IPS DF 4.7 (cell line): ENCODE data around the gene MUC2.

Experiments used
- DNase-seq: peaks from one replicate; pipeline ENCODE4 v3.0.0-alpha.2; 2013; ENCODE audit warnings: low spot score; ENCODE audit errors: extremely low read depth

Gene MUC2

GRCh38 chr11:1050581-1051355 lies 23.9 kb upstream of the MUC2 start:
- DNase-seq = peak; percentile 38

- DNase-seq = no peak
These were observed 23.1 kb upstream of the MUC2 start for GRCh38 chr11:1051356-1052132.

GRCh38 chr11:1052133-1053011 lies 22.3 kb upstream of the MUC2 start:
- no peak for DNase-seq

- no peak for DNase-seq
These were observed 21.4 kb upstream of the MUC2 start for GRCh38 chr11:1053121-1053901.

- DNase-seq = no peak
These were observed 20.2 kb upstream of the MUC2 start for GRCh38 chr11:1054143-1055108.

GRCh38 chr11:1055109-1055703 lies 19.5 kb upstream of the MUC2 start:
- no peak for DNase-seq

- DNase-seq = no peak
These were observed 18.5 kb upstream of the MUC2 start for GRCh38 chr11:1055990-1056771.

GRCh38 chr11:1057806-1058205 lies 16.9 kb upstream of the MUC2 start:
- no peak for DNase-seq

GRCh38 chr11:1059759-1060158 lies 14.9 kb upstream of the MUC2 start:
- DNase-seq = no peak

GRCh38 chr11:1060410-1060809 lies 14.3 kb upstream of the MUC2 start:
- DNase-seq = no peak

- DNase-seq = no peak
These were observed 13.6 kb upstream of the MUC2 start for GRCh38 chr11:1060852-1061616.

- DNase-seq = no peak
These were observed 12.4 kb upstream of the MUC2 start for GRCh38 chr11:1062075-1062820.

- DNase-seq = no peak
These were observed 10.5 kb upstream of the MUC2 start for GRCh38 chr11:1064167-1064566.

GRCh38 chr11:1067812-1068496 lies 6.7 kb upstream of the MUC2 start:
- no peak for DNase-seq

- DNase-seq = no peak
These were observed 4.9 kb upstream of the MUC2 start for GRCh38 chr11:1069740-1070139.

- DNase-seq = no peak
These were observed 3.8 kb upstream of the MUC2 start for GRCh38 chr11:1070594-1071462.
